Measurements from ENCODE around the gene SNX17.

The SNX17 gene

DNA sequence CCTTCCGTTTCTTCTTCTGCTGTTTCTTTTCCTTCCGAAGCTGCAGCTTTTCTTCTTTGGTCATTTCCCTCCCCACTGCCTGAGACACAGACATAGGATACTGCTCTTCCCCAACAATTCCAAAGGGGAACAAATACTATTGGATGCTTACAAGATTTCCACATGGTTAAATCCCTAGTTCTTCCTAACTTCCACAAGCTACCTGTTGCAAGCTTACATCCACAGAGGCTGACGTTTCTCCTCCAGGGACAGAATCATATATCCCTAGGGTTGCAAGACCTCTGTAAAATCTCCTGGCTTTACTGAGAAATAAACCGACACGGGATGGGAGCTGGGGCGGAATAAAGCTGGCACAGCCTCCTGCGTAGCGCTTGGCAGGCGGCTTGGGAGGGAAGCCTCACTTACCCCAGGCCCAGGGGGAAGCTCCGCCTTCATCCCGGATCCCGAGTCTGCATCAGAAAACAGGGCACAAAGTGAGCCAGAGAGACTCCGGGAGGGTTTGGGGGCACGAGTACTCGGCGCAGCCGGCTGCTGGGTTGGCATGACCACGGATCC is 868 bp upstream of the SNX17 start:
- DNase-seq: peak; percentile 84

DNA sequence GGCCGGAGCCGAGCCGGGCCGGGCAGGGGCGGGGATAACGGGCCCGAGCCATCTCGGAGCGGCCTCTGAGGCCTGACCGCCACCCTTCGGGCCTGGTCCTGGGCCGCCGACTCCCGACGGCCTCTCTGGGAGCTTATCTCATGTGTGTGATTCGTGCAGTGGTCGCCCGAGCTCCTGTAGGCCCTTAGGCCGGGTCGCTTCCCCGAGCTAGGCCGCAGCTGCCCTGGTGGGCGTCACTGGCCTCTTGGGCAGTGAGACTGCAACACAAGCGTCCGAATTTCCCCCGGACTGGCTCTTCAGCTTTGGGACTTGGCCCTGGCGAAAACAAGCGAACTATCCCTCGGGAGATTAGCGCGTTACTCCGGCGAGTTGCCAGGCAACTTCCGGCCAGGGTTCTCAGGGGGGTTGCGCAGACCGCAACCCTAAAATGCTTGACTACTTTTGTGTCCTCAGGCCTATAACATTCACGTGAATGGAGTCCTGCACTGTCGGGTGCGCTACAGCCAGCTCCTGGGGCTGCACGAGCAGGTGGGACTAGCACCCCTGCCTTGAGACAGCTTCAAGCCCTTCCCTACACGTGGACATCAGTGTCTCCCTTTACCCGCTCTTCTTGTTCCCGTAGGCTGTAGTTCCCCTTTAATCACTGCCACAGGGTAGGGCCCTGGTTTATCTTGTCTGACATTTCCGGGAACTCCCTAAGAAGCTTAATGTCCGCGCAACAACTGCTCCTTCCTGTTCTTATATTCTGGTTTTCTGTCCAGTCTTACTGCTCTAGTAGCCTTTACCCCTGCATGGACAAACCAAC is 602 bp downstream of the SNX17 start:
- DNase-seq: peak; percentile 77

DNA sequence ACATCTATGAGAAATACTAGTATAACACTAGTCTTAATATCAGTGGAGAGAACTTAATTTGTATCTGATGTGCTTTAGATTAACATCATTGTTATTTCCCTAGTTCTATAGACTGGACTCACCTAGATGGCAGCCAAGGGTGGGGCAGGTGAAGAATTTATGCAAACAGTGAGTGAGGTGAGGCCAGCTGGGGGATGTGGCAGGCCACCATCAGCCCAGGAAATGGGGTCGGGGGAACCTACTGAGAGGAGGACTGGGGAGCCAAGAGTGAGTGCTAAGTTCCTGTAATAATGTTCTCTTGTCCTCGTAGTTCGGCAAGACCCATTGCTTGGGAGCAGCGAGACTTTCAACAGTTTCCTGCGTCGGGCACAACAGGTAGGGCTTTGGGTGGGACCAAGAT is 2.5 kb downstream of the SNX17 start:
- DNase-seq: no peak

- DNase-seq: no peak
These were observed 3.2 kb downstream of the SNX17 start for GRCh38 chr2:27373567-27373966.

GRCh38 chr2:27375513-27376099 is 5.2 kb downstream of the SNX17 start:
- DNase-seq: no peak

DNA sequence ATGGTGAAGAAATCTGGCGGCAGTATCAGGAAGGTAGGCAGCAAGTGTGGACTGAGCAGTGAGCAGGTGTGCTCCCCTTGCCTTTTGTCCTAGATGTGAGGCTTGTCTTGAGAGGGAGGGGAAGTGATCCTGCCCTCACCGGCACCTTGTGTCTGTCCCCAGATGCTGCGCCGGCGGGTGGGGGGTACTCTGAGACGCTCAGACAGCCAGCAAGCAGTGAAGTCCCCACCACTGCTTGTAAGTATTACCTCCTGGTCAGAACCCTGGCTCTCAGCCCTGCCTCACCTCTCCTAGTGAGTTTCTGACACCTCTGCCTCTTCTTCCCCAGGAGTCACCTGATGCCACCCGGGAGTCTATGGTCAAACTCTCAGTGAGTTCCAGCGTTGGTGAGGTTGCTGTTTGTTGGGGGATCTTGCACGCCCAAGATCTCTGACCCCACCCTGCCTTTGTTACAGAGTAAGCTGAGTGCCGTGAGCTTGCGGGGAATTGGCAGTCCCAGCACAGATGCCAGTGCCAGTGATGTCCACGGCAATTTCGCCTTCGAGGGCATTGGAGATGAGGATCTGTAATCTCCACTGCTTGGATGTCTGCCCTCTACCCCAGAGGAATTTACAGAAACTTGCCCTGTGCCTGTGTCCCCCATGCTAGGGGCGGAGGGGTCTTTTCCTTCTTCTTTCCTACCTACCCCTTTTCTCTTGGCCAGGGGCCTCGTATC is 5.9 kb downstream of the SNX17 start:
- no peak for DNase-seq

DNA sequence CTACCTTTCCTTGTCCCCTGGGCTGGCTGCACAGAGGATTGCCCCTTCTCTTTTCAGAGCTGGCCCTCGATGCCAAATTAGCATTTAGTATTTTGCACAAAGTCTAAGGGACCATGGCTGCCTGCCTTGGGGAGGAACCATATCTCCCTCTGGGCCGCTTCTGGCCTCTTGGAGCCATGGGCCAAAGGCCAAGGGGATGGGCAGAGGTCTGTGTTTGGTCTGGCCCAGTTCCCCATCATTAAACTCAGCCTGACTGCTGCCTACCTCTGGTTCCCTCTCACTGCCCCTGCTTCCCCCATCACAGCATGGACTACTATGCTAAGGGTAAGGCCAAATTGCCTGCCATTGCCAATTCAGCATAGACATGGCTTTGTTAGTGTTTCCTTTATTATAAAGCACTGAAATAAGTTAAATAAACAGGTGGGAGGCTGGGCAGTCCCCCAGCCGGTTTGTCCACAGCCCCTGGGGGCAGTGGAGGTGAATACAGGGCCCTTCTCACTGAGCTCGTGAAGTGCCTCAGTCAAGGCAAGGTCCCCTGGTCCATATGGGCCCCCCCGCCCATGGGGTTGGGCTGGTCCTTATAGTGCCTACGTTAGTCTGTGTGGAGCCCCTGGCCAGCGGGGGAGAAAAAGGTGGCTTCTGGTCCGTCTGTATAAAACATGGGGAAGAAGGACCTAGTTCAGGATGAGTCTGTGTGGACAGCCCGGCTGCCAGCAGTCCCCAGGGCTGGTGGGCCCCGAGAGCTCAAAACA is 6.6 kb downstream of the SNX17 start:
- no peak for DNase-seq

GRCh38 chr2:27377618-27378095 is 7.2 kb downstream of the SNX17 start:
- no peak for DNase-seq

DNA sequence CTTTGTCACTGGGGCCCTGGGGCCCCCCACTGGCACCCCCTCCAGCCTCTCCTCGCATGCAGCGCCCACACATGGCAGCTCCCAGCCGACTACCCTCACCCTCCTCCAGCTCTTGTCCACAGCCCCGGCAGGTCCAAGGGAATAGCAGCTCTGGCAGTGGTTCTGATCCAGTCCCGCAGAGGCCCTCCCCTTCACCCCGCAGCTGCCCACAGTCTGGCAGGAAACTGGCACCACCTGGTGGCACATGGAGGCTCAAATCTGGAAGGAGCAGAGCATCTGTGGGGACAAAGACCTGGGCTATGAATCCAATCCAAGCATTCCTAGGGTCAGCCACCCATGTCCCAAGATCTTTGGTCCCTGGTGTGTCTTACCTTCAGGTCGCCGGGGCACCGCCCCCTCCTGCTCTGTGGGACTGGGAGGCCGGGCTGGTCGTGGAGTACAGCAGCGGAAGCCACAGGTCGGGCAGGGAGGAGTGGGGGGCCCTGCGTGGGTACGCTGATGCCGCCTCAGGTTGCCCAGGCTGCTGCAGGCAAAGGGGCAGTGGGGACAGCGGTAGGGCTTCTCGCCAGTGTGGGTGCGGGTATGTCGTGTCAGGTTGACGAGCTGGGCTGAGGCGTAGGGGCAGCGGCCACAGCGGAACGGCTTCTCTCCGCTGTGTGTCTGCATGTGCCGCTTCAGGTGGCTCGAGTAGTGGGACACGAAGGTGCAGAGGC is 7.8 kb downstream of the SNX17 start:
- peak; percentile 26 for DNase-seq

DNA sequence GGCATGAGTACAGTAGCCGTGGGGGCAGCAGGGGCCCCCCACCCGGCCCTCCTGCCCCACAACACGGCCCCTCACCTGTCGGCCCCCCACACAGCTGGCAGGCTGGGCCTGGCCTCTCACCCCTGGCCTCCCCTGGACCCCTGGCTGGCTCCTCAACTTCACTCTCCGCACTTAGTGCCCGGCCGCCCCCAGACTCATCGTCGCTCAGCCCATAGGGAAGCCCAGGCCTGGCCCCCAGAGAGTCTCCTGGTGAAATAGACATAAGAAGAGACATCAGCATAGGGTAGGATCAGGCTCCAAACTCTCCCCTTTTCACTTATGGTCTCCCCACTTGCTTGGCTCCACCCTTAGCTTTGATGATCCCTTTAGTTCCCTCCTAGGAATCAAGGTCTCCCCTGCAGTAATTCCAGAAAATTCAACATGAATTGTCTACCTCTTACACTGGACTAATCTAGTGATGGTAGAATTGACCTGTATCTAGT is 8.4 kb downstream of the SNX17 start:
- no peak for DNase-seq

- no peak for DNase-seq
These were observed 9.0 kb downstream of the SNX17 start for GRCh38 chr2:27379383-27379835.

DNA sequence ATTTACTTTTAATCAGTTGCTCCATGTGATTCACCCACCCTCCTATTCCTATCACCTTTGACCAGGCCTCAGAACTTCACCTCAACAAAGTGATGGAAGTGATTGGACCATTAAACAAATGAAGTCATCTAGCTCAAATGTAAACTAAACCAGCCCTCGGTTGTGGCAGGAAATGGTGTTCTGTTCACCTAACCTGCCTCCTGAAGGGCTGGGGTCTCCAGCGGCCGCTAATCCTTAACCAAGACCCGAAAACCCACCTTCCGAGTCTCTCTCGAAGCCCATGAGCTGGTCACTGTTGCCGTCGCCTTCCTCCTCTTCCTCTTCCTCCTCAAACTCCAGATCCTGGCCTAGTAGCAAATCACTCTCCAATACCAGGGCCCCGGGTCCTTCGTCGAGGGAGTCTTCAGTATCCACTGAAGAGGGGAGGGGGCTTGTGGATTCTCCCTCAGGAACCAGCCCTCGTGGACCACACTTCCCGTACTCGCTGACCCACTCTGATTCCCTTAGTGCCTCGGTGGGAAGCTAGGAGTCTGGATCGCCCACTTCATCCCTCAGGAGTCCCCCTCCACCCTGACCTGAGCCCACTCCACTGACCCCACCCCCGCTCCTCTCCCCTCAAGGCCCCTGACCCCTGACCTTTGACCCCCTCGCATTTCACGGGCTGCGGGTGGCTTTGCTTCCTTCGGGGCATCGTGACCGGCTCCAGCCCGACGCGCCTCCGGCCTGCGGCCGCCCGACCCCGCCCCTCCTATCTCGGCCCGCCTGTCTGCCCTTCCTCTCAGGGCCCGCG is 9.6 kb downstream of the SNX17 start:
- DNase-seq: peak; percentile 67

DNA sequence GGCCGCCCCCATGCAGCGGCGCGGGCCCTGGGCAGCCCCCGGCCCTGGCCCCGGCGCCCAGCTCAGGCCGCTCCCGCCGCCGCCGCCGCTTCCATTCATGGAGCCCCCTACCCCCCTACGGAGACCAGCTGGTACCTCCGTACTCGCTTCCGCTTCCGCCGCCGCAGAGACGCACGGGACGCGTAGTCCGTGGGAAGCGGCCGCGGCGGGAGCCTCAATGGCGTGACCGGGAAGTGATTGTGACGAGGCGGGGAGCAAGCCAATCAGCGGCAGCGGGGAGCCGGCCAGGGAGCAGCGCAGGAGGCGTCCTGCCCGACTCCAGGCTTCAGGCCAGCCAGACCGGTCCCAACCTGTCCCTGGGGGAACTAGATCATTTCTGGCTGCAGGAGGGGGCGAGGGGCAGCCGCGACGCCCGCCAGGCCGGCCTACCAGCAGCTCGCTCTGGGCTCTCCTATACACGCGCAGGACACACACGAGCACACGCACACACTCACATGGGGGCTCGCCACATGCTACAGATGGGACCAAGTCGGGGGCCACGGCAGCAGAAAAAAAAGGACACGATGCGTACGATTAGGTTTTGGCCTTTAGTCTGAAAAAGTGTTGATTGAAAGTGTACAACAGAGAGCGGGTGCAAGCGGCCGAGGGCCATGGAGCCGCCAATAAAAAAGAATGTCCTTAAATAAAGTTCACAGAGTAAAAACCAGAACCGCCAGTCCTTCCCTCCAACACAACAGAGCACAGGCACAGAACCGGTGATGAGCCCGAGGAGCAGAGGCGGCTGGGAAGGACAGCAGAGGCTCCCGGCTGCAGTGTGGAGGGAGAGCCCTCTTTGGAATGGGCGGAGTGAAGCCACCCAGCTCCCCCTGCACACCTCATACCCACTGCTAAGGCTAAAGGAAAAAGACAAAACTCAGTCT is 10.5 kb downstream of the SNX17 start, which contains the start of gene ZNF513:
Gene ZNF513, minus strand, starts transcription at position 109 of the 920 bp plus-strand sequence. CDS start 208 bp downstream, outside the sequence.
- DNase-seq: peak; percentile 97

- DNase-seq: peak; percentile 96
These were observed 11.3 kb downstream of the SNX17 start for GRCh38 chr2:27381577-27382181.

DNA sequence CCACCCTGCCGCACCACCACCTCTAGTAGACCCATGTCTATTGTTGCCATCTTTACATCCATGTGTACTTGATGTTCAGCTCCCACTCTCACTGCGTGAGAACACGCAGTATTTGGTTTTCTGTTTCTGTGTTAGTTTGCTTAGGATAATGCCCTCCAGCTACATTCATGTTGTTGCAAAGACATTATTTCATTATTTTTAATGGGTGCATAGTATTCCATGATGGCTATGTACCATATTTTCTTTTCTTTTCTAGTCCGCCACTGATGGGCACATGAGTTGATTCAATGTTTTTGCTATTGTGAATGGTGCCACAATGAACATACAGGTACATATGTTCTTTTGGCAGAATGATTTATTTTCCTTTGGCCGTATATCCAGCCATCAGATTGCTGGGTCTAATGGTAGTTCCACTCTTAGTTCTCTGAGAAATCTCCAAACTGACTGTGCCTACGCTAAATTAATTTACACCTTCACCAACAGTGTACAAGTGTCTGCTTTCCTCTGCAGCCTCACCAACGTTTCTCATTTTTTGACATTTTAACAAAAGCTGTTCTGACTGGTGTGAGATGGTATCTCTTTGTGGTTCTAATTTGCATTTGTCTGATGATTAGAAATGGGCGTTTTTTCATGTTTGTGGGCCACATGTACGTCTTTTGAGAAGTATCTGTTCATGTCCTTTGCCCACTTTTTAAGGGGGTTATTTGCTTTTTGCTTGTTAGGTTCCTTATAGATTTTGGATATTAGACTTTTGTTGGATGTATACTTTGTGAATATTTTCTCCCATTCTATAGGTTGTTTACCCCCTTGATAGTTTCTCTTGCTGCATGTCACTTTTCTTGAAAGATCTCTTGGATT is 20.6 kb downstream of the SNX17 start:
- DNase-seq: no peak

GRCh38 chr2:27393225-27393624 is 22.8 kb downstream of the SNX17 start:
- DNase-seq: no peak

DNA sequence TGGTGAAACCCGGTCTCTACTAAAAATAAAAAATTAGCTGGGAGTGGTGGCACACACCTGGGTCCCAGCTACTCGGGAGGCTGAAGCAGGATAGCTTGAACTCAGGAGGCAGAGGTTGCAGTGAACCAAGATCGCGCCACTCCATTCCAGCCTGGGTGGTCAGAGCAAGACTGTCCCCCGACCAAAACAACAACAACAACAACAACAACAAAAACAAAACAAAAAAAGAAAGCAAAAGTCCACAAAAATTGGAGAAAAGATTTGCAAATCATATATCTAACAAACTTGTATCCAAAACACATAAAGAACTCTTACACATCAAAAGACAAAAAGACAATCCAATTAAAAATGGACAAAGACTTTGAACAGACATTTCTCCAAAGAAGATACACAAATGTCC is 28.5 kb downstream of the SNX17 start:
- no peak for DNase-seq

Data from NCI-H82 (cell line).